Tongue (tissue), 2 donors: ENCODE results near the gene CHODL. TPM values are rescaled to one million over a fixed set of nuclear protein-coding genes. Genes with fewer than 3 reads are reported as not detected.

Experiments
- DNase-seq: peaks from one replicate; pipeline ENCODE4 v3.0.0-alpha.2; 2015
- total RNA-seq: library from RNA; depleted of rRNA; stranded (reverse); fragments of >200 nt; gene quantifications from one replicate; pipeline ENCODE4 v1.2.3, GENCODE V29; 2014

CHODL gene
- total RNA-seq, 1 donor from 2014 or later: 176 TPM

- no peak for DNase-seq
Measured at GRCh38 chr21:18289876-18290275, 45.2 kb downstream of the CHODL start.

DNA sequence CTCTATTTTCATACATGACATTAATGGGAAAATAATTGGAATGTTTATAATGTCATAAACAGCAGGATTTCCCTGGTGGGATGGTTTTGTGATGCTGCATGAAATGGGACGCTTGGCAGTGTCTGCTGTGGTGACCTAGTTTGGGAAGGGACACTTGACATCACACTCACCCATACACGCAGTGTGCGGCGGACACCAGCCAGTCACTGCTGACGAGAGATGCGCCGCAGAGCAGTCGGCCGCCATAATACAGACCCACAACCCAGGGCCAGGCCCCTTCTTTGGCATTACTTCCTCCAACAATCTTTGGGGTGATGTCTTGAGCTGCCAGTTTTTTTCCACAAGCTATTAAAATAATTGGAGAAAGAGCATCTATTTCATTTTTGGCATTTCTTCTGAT is 49.5 kb downstream of the CHODL start:
- DNase-seq: no peak

DNA sequence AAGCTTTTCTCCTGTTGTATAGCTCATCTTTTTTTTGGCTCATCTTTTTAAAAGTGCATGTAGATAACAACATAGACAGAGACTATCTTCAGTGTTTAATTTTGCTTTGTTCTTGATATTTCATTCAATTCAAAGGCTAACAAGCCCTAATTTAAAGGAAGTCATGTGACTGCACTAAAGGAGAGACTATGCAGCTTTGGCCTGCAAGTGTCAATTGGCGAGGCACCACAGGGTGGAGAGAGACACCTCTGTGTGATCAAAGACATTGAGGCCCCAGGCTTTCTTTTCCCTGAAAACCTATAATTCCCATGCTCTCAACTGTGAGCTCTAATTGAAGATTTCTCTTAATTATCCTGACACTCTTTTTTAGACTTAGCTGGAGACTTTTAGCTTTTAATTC is 53.6 kb downstream of the CHODL start:
- no peak for DNase-seq

Other genes starting within 250 kb of the CHODL start
- gene TMPRSS15, start 159.0 kb downstream of the CHODL start, total RNA-seq: not detected